Hematopoietic multipotent progenitor cell treated with erythropoietin and hydrocortisone succinate and interleukin-3 and kit ligand, for 4 days (in vitro differentiated cells): ENCODE results near the gene SUGCT.
A peak's percentile ranks its signal among the peaks of the same experiment; 100 is the strongest.

Source experiments
- DNase-seq: peaks from one replicate; pipeline ENCODE4 v3.0.0-alpha.2; 2015

SUGCT gene

DNA sequence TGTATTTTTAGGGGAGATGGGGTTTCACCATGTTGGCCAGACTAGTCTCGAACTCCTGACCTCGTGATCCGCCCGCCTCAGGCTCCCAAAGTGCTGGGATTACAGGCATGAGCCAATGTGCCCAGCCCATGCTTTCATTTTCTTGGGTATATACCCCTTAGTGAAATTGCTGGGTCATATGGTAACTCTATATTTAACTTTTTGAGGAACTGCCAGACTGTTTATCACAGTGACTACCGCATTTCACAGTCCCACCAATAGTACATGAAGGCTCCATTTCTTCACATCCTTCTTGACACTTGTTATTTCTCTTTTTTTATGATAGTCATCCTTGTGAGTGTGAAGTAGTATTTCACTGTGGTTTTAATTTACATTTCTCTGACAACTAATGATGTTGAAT, 134.0 kb downstream of the SUGCT start:
- peak; percentile 83 for DNase-seq

DNA sequence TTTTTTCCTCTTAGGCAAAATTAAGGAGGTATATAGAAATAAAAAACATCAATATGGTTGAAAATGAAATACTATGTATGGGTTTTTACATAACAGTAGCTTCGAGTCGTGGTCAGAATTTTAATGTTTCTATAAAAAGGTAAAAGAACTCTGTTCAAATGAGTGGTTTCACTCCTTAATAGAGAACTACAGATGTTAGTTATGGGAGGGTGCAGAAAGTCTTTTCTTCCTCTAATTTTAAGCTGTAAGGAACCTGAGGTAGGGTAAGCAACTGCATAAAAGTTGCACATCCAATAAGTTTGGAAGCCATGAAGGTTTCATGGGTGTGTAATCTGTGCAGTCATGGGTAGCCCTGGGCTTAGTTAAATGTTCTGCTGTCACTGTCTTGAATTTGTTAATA, 141.3 kb downstream of the SUGCT start:
- no peak for DNase-seq

DNA sequence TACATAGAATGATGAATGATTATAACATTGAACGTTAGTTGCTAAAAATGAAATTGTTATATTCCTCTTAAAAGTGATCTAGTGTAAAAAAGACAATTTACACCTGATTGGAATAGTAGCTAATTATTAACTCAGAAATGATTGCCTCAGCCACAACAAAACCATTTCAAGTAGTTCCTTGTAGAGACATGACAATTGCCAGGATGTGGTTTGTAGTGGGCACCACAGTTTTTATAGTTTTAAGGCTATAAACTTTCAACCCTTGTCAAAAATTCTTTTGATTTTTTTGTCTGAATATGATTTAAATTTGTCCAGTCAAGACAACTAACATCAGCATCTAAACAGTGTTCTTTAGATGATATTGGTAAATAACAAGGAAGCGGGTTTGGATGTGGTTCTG, 145.2 kb downstream of the SUGCT start:
- peak; percentile 13 for DNase-seq

DNA sequence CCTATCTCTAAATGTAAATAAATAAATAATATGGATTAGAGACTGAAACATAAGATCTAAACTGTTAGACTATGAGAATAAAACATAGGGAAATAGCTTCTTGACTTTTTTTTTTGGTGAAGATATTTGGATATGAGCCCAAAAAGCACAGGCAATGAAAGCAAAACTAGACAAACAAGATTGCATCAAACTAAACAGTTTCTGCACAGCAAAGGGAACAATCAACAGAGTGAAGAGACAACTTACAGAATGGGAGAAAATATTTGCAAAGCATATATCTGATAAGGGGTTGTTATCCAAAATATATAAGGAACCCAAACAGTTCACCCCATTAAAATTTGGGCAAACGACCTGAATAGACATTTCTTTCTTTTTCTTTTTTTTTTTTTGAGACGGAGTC, 148.1 kb downstream of the SUGCT start:
- DNase-seq = no peak

DNA sequence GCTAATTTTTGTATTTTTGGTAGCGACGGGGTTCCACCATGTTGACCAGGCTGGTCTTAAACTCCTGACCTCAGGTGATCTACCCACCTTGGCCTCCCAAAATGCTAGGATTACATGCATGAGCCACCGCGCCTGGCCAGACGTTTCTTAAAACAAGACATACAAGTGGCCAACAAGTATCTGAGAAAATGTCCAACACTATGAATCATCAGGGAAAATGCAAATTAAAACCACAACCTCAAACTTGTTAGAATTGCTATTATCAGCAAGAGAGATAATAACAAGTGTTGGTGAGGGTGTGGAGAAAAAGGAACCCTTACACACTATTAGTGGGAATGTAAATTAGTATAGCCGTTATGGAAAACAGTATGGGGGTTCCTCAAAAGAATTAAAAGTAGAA, 148.6 kb downstream of the SUGCT start:
- no peak for DNase-seq

DNA sequence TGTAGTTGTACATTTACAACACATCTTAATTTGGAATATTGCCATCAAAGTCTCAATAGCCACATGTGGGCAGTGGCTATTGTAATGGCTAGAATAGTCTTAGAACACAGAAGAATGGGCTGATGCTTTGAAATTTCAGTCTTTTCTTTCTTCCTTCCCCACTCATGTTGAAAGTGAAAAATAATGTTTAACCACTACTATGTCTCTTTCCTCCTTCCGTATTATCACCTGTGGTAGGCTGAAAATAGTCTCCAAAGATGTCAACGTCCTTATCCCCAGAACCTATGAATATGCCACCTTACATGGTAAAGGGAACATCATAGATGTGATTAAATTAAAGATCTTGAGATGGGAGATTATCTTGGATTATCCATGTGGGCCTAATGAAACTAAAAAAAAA, 154.0 kb downstream of the SUGCT start:
- DNase-seq = no peak

DNA sequence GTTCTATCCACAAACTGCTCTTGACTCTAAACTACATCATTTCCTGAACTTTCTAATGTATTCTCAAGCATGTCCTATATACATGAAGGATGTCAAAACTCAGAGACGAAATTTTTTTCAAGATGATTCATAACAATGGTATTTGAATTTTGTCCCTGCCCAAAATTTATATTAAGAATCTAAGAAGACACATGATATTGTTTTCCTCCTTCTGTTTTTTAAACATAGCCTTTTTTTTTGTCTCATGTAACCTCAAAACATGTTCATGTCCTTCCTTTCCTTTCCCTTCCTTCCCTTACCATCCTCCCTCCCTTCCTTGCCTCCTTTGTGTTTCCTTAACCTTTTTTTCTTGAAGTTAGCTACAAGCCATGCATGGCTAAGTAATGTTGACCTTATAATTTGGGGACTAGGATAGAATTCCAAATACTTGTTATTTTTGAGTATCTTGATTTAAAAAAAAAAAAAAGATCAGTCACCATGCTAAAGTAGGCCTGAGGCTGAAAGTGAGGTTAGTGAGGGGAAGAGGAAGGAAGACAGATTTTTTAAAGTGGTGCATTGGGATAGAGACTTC, 163.0 kb downstream of the SUGCT start:
- DNase-seq = no peak

DNA sequence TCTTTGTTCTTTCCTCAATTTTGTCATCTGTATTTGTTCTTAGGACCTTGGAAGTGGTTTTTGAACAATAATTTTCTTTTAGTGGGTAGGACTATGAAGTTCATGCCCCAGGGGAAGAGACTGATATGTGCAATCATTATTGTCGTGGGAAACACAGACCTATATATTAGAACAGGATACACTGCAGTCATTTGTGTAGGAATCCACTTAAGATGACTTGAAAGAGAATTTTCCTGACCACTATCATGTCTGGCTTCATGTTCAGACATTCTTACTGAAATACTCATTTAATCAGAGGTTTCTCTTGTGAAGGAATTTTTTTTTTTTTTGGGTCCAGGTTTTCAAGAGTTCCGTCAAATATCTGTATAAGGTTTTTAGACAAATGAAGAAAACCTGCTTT, 163.6 kb downstream of the SUGCT start:
- no peak for DNase-seq

DNA sequence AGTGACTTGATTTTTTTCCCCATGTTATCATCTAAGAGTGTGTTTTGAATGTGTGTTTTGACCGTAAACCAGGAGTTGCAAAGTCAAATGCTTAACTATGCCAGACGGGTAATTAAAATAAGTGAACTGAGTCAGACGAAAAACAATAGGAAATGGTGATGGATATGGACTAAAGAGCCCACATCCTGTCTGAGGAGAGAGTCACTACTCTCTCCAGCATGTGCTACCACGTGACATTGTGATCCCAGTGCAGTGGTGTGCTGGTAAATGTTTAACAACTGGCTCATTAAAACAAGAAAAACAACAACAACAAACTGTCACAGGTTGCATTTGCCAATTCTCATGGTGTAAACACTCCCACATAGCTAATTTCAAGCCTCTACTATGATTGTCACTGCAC, 164.3 kb downstream of the SUGCT start:
- no peak for DNase-seq

DNA sequence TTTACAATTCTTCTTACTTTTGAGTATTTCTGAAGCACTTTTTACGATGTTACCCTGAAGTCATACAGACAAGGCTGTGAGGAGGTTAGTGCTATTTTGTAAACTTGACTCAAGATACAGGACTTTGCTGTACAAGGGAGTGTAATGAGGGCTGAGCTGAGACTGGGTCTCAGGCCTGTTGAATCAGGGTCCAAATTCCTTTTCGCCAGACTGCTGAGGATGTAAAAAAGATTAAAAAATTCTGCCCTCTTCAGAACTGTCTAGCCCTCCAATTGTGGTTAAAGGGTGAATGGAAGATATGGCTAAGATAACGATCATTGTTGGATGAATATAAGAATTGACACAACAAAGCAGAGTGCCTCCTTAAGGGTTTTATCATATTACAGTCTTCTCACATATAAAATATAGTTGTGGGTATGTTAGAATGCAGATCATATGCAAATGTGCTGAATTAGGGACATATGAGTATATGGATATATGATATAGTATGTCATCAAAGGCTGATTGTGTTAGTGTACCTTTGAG, 165.4 kb downstream of the SUGCT start:
- no peak for DNase-seq

DNA sequence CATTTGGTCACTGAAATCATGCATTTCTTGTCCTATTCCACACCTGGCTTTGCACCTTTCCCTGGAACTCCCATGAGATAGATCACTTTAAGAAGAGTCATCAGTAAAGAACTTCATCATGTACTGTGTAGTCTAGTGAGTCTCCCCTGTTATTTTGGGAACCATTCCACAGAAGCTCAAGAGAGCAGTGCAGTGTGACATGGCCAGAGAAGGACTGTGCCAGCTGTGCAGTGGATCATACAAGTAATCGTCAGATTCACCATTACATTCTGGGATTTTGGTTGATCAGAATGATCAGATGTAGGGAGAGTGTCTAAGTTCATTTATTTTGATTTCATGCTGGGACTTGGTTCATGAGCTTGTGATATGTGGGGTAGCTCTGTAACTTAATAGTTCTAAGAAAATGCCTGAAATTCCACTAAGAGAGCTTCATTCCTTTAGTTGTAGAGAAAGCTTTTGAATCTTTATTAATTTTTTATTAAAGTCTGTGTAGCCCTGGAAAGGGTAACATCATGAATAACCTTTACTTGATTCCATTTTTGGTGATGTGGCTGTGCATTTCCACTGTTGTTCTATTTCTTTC, 166.8 kb downstream of the SUGCT start:
- DNase-seq = no peak

DNA sequence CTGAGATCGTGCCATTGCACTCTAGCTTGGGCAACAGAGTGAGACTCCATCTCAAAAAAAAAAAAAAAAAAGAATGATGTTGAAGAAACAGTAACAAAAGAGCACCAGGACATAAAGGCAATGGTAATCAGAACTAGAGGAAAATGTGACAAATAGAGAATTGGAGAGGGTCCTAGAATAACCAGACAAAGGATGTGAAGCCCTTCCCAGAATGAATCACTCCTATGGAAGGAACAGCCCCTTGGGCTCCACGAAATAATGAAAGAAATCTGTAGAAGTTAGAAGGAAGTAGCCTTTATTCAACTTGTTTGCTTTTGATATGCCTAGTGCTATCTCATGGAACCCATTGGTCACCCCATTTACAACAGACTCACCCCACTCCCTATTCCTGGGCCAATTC, 169.2 kb downstream of the SUGCT start:
- DNase-seq = no peak

DNA sequence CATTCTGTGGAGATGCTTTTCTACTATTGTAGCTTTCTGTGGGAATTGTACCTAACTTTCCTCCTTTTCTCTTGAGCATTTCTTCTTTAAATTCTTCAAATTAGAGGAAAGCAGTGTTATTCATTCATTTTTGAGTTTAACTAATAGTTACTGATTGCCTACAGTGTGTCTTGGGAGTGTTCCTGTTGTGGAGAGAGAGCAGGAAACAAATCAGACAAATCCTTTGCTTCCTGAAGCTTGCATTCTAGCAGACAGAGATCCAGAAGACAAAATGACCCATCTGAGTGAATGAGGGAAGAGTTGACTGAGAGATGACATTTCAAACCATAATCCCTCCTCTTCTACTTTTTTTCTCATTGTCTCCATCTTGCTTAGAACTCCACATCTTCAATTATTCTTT, 170.4 kb downstream of the SUGCT start:
- DNase-seq = no peak

DNA sequence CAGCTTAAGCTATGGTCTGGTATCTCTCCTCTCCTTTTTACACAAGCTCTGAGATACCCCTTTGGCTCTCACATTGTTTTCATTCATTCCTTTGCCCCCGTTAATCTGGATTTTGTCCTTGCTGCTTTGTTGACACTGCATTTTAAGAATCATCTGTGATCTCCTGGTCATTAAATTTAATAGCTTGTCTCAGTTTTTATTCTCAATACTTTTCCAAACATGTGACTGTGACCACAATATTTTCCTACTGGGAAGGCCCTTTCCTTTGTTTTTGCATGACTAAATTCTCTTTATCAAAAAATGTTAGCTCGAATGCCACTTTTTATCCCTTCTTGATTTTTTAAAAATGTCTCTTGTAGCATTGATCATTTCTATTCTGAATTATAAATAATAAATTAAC, 171.2 kb downstream of the SUGCT start:
- DNase-seq = no peak

DNA sequence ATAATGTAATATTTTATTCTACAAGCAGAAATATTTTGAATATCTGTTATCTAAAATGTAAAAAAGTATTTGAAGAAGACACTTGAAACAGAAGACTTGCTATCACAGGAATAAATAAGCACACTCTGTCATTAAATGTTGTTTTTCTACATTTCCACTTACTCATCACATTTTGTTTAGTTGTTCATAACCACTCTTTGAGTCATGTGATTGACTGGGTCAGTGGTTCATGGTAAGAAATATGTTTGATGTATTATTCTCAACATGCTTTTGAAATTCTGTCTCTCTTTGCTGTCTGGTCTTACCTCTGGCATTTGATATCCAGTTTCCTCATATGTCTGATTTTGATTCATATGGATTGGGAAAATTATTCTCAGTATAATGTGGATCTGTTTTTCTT, 171.8 kb downstream of the SUGCT start:
- no peak for DNase-seq

DNA sequence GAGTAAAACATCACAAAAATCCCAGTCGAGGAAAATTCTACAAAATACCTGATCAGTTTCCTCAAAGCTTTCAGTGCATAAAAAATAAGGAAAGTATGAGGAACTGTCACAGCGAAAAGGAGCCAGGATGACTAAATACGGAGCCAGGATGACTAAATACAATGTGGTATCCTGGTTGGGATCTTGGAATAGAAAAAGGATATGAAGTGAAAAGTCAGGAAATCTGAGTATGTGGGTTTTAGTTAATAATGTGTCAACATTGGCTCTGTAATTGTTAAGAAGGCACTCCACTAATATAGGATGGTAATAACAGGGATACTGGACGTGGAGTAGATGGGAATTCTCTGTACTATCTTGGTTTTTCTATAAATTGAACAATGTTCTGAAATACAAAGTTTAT, 175.5 kb downstream of the SUGCT start:
- DNase-seq = no peak

DNA sequence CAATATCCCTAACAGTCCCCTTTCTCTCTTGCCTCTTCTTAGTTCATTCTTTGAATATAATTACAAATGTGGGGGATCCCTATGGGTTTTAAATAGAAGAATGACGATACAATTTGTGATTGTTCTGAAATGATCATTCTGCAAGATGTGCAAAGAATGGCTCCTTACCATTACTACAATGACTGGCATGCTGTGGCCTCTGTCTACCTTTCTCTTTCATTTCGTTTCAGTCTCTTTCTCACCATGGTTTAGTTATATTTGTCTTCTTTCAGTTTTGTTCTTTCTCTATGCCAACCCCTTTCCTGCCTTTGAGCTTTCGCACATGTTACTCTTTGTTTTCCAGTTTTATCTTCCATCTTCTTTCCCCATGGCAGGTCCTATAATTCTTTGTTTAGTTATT, 176.5 kb downstream of the SUGCT start:
- no peak for DNase-seq

DNA sequence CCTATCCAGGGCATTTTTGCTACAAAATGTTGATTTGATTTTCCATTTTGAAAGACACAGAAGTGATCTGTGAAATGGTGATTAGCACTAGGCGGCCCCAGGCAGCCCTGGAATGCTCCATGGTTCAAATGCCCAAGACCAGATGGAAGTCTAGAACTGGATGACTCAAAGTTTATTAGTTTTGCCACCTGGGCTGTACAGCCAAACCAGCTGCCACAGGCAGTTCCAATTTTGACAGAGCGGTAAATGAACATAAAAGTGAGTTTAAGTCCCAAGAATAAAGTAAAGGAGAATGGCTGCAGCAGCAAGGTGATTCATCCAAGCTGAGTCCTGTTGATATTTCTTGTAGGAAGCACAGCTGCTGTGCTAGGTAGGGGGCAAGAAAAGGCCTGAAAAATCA, 180.5 kb downstream of the SUGCT start:
- DNase-seq = no peak

DNA sequence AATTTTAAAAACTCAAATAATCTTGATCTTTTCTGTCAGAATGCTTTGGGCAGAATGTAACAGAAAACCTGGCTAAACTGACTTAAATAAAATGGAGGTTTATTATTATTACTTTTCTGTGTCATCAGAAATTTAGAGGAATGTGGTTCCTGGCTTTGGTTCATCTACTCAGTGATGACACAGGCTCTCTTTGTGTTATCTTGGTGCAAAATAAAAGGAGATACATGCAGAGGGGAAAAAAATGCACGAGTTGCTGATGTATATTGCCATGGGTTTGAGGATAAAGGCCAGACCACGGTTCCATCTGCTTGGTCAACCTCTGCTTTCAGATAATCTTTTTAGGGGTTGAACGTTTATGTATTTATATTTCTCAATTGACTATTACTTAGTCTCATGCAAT, 181.4 kb downstream of the SUGCT start:
- no peak for DNase-seq

DNA sequence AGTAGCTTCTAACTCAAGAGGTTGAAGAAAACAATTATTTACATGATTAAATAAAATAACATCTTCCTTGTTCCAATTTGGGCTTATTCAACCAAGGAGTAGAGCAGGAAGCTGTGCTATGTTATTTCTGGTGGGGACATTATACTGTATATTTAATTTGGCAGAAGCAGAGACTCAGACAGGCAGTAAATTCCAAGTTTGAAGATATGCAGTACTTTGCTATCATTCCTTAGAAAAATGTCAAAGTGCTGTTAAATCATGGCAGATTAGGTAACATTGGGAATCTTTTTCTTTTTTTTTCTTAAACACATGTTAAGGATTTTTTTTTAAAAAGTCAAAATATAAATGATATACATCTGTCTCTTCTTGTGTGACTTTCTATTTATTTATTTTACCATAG, 190.1 kb downstream of the SUGCT start:
- DNase-seq = no peak

DNA sequence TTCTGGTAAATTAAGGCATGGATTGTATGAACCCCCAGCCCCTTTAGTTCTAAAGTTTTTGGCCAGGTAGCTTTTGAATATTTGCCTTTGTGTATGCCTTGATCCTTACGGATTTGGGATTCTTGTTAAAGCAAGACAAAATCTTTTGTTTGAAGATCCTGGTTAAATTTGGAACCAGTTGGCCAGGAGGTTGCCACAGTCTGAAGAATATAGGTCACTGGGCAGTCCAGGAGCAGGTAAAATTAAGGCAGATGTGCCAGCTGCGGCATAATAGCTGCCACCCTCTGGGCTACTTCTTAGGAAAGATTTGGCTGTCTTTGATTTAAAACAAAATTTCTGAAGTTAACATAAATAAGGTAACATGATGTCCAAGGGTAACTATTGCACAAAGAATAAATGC, 192.3 kb downstream of the SUGCT start:
- no peak for DNase-seq

DNA sequence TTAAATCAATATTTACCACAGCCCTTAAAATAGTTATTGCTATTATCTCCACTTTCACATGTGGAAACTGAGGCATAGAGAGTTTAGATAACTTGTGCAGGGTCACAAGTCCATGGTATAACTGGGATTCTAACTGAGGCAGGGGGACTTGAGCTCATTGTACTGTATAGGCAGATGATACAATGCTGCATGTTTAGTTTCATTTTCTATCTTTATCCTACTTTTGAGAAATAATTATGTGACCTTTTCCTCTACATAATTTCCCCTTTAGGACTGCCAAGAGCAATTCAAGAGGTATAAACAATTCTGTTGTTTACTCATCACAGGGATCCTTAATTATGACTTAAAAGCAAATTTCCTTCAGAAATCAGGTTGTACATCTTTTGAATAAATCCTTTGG, 193.1 kb downstream of the SUGCT start:
- DNase-seq = no peak

DNA sequence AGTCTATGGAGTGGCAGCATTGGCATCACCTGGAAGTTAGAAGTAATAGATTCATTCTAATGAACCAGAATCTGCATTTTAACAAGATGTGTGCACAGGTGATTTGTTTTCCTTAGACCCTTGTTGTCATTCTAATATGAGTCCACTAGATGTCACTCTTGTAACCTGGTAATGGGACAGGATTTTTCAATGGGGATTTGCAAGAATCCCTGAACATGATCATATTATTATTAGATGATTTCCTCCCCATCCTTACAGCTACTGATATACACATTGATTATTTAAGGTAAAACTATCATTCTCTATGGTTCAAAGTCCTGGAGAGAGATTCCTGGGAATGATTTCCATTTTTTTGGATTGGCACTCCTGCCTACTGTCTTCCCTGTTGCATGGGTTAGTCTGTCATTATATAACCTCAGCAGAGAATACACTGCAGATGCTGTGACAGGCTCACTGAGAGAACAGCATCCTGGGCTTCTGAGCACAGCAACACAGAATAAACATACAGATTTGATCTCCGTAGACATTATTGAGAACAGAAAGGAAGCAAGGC, 194.9 kb downstream of the SUGCT start:
- peak; percentile 73 for DNase-seq

DNA sequence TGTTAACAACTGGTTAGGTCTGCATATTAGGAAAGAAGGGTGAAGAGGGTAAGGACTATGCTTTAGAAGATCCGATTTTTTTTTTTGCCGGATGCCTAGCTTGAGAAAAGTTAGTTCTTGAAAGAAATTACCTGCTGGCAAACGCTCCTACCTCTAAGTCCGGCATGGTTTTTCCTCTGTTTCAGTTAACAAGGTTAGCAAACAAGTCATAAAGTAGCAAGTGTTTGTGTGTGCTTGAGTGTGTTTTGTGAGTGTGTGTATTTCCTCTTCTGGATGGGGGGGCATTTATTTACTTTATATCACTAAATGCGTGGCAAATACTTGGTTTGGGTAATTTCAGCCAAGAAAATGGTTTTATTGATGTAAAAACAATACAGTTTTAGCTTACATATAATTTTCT, 195.6 kb downstream of the SUGCT start:
- no peak for DNase-seq

DNA sequence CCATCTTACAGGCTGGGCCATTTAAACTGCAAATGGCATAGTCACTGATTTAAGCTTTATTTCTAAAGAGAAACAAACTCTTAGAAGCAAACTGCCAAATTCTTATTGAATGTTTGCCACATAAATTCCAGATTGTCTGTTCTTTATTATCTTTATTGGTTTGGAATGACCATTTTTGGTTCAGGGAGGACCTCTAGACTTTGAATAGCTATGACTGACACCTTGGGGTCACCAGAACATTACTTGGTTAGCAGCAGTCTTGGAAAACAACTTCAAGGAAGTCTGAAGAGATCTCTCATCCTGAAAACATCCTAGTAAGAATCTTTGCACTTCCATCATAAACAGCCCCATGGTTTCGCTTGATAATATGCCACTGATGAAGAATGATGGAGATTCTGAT, 197.1 kb downstream of the SUGCT start:
- no peak for DNase-seq
